Endothelial cell of umbilical vein (primary cell): ENCODE measurements around the gene MRPL27. TPM values are rescaled to one million over a fixed set of nuclear protein-coding genes. Genes with fewer than 3 reads are reported as not detected.

ENCODE experiments used
- BruUV-seq: library from RNA; stranded (reverse); fragments of 400-500 nt; replicated peaks from 2 replicates; lab custom pipeline; 2021; lab: Mats Ljungman, UMichigan
- CTCF ChIA-PET: fragments of 300-600, 350-600 bp; sonication (Branson Sonifier 250); formaldehyde crosslinking; loops from one replicate; lab custom pipeline; 2021; ENCODE audit warnings: antibody characterized with exemption, inconsistent platforms; lab: Charles Lee
- POLR2A ChIA-PET: fragments of 300-600, 350-600 bp; sonication (Branson Sonifier 250); formaldehyde crosslinking; loops from one replicate; lab custom pipeline; 2021; ENCODE audit warnings: antibody characterized with exemption, inconsistent platforms; lab: Charles Lee
- DNase-seq: peaks from one replicate; pipeline ENCODE4 v3.0.0-alpha.2; 2011; ENCODE audit warnings: low read depth, low spot score
- FAIRE-seq: peaks from 2 replicates; lab custom pipeline; 2011; peaks lifted over from hg19 to GRCh38; lab: Jason Lieb, UNC
- H2AFZ ChIP-seq: 2 replicates; pipeline ENCODE4 v1.6.0; 2012; ENCODE audit warnings: low read depth, low read length, control low read depth, inconsistent platforms
- H3K27ac ChIP-seq: 2 replicates; pipeline ENCODE4 v1.5.1; 2011; ENCODE audit warnings: low read depth, mild to moderate bottlenecking, control low read depth, low read length, moderate library complexity; ENCODE audit not compliant: insufficient read depth
- H3K27me3 ChIP-seq, 2 experiments: 2 replicates each; pipeline versions ENCODE4 v1.6.0 to v1.6.1; 2011; ENCODE audit warnings: low read length in 2 of 2, mixed read lengths in 1 of 2; ENCODE audit not compliant: control insufficient read depth in 2 of 2, insufficient read depth in 2 of 2
- H3K36me3 ChIP-seq, 2 experiments: 2 replicates in 1 of 2; 3 replicates in 1 of 2; pipeline ENCODE4 v1.5.1; 2011; ENCODE audit warnings: low read length in 2 of 2, mild to moderate bottlenecking in 1 of 2, moderate library complexity in 1 of 2; ENCODE audit not compliant: control insufficient read depth in 2 of 2, insufficient read depth in 2 of 2; ENCODE audit errors: extremely low read depth in 1 of 2
- H3K4me1 ChIP-seq: 3 replicates; pipeline ENCODE4 v1.5.1; 2011; ENCODE audit warnings: mild to moderate bottlenecking, low read length; ENCODE audit not compliant: control insufficient read depth, insufficient read depth; ENCODE audit errors: extremely low read depth
- H3K4me2 ChIP-seq: 2 replicates; pipeline ENCODE4 v1.6.1; 2011; ENCODE audit warnings: low read length, control low read depth, mixed read lengths; ENCODE audit not compliant: insufficient read depth
- H3K4me3 ChIP-seq, 3 experiments: fragments of 200-600 bp in 1 of 3; sonication (generic), shearing (Covaris generic) in 1 of 3; replicated peaks in 1 of 3; 2 replicates each; pipeline ENCODE4 v1.5.1; 2011 to 2016; ENCODE audit warnings: control low read depth in 3 of 3, low read length in 3 of 3, mild to moderate bottlenecking in 2 of 3, inconsistent platforms in 1 of 3, low read depth in 1 of 3, moderate library complexity in 1 of 3; ENCODE audit not compliant: insufficient read depth in 1 of 3
- H3K79me2 ChIP-seq: 2 replicates; pipeline ENCODE4 v1.6.0; 2012; ENCODE audit warnings: low read length, inconsistent platforms; ENCODE audit not compliant: control insufficient read depth, insufficient read depth
- H3K9ac ChIP-seq: replicated peaks from 2 replicates; pipeline ENCODE3; 2011; ENCODE audit warnings: low read length, control low read depth; ENCODE audit not compliant: insufficient read depth; ENCODE audit errors: extremely low read depth
- H3K9me1 ChIP-seq: replicated peaks from 3 replicates; pipeline ENCODE4 v1.6.0; 2011; ENCODE audit warnings: mild to moderate bottlenecking, low read length; ENCODE audit not compliant: control insufficient read depth, insufficient read depth; ENCODE audit errors: extremely low read depth
- H3K9me3 ChIP-seq: replicated peaks from 2 replicates; pipeline ENCODE4 v1.5.1; 2012; ENCODE audit warnings: low read length, inconsistent platforms; ENCODE audit not compliant: control insufficient read depth, insufficient read depth
- H4K20me1 ChIP-seq: replicated peaks from 2 replicates; pipeline ENCODE3; 2011; ENCODE audit warnings: mild to moderate bottlenecking, low read length; ENCODE audit not compliant: control insufficient read depth, insufficient read depth; ENCODE audit errors: extremely low read depth
- CTCF ChIP-seq, 2 donors: IDR thresholded peaks; 1 replicate in 1 of 2; 2 replicates in 1 of 2; pipeline ENCODE4 v1.5.1; 2011; ENCODE audit warnings: low read length in 2 of 2, mild to moderate bottlenecking in 2 of 2, moderate library complexity in 2 of 2, control low read depth in 1 of 2, inconsistent platforms in 1 of 2, low read depth in 1 of 2; ENCODE audit not compliant: insufficient read depth in 1 of 2; ENCODE audit errors: extremely low read depth in 1 of 2
- EZH2 ChIP-seq: IDR thresholded peaks from 2 replicates; pipeline ENCODE4 v1.6.1; 2012; ENCODE audit warnings: borderline replicate concordance, low read depth, mild to moderate bottlenecking, moderate library complexity, low read length, inconsistent platforms; ENCODE audit not compliant: severe bottlenecking
- GATA2 ChIP-seq: IDR thresholded peaks from 2 replicates; pipeline ENCODE4 v1.7.0; 2011; ENCODE audit warnings: low read depth, mild to moderate bottlenecking, moderate library complexity, mixed read lengths, low read length; ENCODE audit not compliant: insufficient read length, insufficient read depth
- JUN ChIP-seq: IDR thresholded peaks from 2 replicates; pipeline ENCODE4 v1.6.1; 2011; ENCODE audit warnings: borderline replicate concordance, low read depth; ENCODE audit not compliant: insufficient read length, insufficient read depth
- MYC ChIP-seq: IDR thresholded peaks from one replicate; pipeline ENCODE4 v1.6.1; 2011; ENCODE audit warnings: mild to moderate bottlenecking, low read depth, low read length
- POLR2A ChIP-seq: IDR thresholded peaks from 2 replicates; pipeline ENCODE4 v1.6.1; 2012; ENCODE audit warnings: low read depth, mild to moderate bottlenecking, control low read depth, low read length
- POLR2AphosphoS5 ChIP-seq: IDR thresholded peaks from 2 replicates; pipeline ENCODE4 v1.6.1; 2012; ENCODE audit warnings: low read depth, mild to moderate bottlenecking, control low read depth, low read length, moderate library complexity; ENCODE audit not compliant: insufficient read depth
- dilution Hi-C: fragments of 300-500 bp; cut with MboI; formaldehyde crosslinking; loops from one replicate; pipeline ENCODE4 v1.15.0; 2019; ENCODE audit warnings: low sequenced_read_pairs; ENCODE audit not compliant: extremely low pct_ligation_motif_present
- intact Hi-C: fragments of 100-400 bp; cut with micrococcal nuclease; formaldehyde crosslinking; loops from one replicate; pipeline ENCODE4 v1.10.0; 2022
- polyA plus RNA-seq, 4 experiments: library from polyadenylated mRNA; depleted of rRNA in 3 of 4; stranded (reverse) in 3 of 4; unstranded in 1 of 4; fragments of >200 nt; gene quantifications; 2 replicates each; pipeline versions ENCODE4 v1.2.1 to v1.2.3, GENCODE V29; 2011 to 2012; ENCODE audit warnings: missing spikeins in 1 of 4
- total RNA-seq: library from RNA; stranded (reverse); gene quantifications from 2 replicates; pipeline ENCODE4 v1.2.3, GENCODE V29; 2021
- TF ChIP-seq, protein P1 (sequence below): IDR thresholded peaks from 2 replicates; pipeline ENCODE4 v1.6.1; 2011; ENCODE audit not compliant: insufficient read depth, insufficient read length

MRPL27 gene
- total and polyA plus RNA-seq, 2 donors (not counting 3 experiments of a cell fraction or from before 2014, with no cell fraction given), result 76.2 to 158 TPM

DNA sequence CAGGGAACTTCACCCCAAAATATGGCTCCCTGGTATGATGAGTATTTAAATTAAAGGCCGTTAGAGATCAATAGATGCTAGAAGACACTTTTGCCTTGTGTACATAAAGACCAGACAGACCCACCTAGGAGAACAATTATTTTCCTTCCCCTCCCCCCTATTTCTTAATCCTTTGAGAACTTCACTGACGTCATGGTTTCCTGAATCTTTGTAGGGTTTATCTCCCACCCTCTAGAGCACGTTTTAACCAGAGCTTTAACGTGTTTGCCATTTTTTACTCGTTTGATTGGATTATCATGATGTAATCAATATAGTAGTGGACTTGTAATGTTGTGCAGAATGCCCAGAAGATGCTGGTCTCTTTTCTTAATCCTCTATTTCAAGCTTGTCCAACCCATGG lies 49.9 kb downstream of the MRPL27 start:
- Histone ChIP-seq H2AFZ (no peak overlapping the region), H3K4me3 (no peak overlapping the region), H3K4me2 (no peak overlapping the region), H3K27ac (no peak overlapping the region), H3K4me1 (no peaks in the 10 kb centered on the region), H3K27me3 (peaks cover 8 to 12% of the 10 kb centered on the region in 2 experiments), H3K9ac (no peak overlapping the region), H3K9me3 (no peaks in the 10 kb centered on the region), H3K79me2 (no peaks in the 10 kb centered on the region), H3K9me1 (no peaks in the 10 kb centered on the region), H3K36me3 (no peaks in the 10 kb centered on the region), H4K20me1 (no peaks in the 10 kb centered on the region)
- intact Hi-C loops, result no loop called here
- TF ChIP-seq CTCF (IDR thresholded peaks at IDR 0.05; ENCODE audit: extremely low read depth in 1 of 2, insufficient read depth in 1 of 2, low read depth in 1 of 2, low read length in 2 of 2) (no peak), POLR2AphosphoS5 (no peak), MYC (no peak), GATA2 (no peak), JUN (no peak), EZH2 (no peak), POLR2A (no peak)
- TF ChIP-seq, protein P1, sequence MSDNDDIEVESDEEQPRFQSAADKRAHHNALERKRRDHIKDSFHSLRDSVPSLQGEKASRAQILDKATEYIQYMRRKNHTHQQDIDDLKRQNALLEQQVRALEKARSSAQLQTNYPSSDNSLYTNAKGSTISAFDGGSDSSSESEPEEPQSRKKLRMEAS, result no peak
- dilution Hi-C loops, result no loop called here
- BruUV-seq, result no TSS peak
- FAIRE-seq (no peak), DNase-seq (no peak)
- ChIA-PET POLR2A (no interaction called here), CTCF (interaction anchor here (1.1 kb wide), 1 partner anchor 17 kb away, joined by 3 read pairs; no protein-coding TSS in a partner anchor)
